ENCODE results near the gene CASQ1.

The CASQ1 gene

DNA sequence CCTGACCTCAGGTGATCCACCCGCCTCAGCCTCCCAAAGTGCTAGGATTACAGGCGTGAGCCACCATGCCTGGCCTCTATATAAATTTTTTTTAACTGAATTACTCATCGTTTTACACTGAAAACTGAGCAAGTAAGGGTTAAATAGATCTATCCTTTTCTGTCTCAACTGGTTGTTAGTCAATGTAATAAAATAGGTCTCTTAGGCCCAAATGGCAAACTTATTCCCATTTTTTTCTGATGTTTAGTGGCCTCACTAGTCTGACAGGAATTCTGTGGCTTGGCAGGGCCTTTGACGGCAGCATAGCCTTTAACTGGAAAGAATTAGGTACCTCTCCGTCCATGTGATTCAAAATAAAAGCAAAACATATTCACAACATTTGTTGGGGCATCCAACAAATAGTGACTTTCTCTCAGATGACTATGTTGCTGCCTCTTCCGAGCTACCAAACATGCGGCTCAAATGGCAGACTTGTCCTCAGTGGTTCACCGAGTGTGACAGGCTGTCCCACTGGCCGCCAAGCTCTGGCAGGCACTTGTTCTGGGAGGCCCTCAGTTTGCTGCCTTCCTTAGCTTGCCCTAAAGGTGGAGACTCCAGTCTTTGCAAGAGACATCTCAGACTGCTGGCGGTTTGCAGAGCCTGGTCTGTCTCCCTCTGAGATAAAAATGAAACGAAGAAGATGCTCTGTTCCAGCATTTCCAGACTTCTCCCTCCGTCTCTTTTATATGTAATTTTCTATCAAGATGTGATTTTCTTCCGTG lies 21.6 kb upstream of the CASQ1 start:
- DNase-seq (ENCODE audit: low read depth in 2 of 2) = no peak

DNA sequence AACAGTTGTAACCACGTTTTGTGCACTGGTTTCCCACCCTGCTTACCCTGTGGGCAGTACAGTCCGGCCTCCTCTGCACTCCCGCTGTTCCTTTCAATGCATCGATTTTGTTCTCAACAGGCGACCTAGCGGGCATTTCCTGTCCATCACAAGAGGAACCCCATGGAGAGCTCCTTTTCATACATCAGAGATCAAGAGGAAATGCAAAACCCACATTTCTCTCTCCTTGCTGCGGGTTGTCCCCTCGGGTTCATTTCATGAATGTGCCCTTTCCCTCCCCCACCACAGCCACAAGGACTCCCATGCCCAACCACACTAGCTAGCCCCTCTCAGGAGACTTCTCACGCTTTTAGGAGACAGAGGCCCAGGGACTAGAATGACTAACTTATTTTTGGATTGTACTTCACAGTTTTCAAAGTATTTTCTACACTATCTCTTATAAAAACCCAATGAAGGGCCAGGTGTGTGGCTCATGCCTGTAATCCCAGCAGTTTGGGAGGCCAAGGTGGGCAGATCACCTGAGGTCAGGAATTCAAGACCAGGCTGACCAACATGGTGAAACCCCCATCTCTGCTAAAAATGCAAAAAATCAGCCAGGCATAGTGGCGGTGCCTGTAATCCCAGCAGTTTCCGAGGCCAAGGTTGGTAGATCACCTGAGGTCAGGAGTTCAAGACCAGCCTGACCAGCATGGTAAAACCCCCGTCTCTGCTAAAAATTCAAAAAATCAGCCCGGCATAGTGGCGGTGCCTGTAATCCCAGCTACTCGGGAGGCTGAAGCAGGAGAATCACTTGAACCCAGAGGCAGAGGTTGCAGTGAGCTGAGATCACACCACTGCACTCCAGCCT lies 20.6 kb upstream of the CASQ1 start:
- no peak for DNase-seq (ENCODE audit: low read depth in 2 of 2)

DNA sequence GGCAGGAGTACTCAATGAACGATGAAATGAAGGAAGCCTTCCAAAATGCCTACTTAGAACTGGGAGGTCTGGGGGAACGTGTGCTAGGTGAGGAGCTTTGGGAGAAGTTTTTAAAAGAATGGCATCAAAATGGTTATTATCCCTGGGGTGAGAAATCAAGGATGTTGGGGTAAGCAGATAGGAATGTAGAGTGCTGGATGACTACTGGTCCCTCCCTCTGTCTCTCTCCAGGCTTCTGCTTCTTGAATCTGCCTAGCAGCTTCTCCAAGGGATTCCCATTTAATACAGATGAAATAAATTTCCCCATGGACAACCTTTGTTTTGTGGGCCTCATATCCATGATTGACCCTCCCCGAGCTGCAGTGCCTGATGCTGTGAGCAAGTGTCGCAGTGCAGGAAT lies 19.0 kb upstream of the CASQ1 start:
- no peak for DNase-seq (ENCODE audit: low read depth in 2 of 2)

DNA sequence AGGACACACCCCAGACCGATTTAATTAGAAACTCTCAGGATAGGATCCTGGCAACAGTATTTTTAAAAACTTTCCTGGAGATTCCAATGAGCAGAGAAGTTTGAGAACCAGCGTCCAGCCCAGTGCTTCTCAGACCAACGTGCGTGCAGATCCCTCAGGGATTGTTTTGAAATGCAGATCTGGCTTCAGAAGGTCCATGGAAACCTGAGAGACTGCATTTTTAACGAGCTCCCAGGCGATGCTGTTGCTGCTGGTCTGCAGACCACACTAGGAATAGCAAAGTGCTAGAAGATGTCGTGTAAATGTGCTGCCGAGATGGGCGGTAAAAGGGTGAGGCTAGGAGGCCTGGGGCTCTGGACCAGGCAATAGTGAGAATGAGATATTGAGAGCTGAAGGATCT lies 18.4 kb upstream of the CASQ1 start:
- DNase-seq (ENCODE audit: low read depth in 2 of 2) = no peak

DNA sequence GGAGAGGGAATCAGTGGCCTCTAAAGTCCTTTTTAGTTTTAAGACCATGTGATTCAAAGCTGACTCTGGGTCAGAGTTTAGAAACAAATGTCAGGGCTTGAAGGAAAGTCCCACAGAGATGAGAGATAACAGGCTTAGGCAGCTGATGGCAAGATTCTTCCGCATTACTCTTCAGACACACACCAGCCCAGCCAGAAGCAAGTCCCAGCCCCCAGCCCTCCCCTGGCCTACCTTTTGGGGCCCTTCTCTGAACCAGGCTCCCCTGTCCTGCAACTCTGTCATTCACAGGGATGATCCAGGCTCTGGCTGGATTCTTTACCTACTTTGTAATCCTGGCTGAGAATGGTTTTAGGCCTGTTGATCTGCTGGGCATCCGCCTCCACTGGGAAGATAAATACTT lies 13.1 kb upstream of the CASQ1 start:
- no peak for DNase-seq (ENCODE audit: low read depth in 2 of 2)

DNA sequence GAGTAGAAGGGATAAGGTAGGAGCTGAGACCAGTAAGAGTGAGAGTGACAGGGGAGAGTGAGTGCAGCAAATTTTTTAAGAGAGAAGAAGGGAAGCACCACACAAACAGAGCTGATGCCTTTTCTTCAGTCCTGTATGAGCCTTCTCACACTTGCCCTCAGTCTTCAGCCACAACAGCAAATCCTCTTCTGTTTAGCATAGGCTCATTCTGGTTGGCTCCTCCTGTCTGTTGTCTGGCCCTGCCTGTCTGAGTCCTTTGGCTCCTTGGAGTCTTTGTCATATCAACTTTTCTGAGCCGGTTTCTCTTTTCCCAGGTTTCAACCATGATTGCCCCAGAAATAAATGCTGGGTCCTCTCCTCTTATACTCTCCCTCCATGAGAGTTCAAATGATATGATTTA lies 12.7 kb upstream of the CASQ1 start:
- no peak for DNase-seq (ENCODE audit: low read depth in 2 of 2)

DNA sequence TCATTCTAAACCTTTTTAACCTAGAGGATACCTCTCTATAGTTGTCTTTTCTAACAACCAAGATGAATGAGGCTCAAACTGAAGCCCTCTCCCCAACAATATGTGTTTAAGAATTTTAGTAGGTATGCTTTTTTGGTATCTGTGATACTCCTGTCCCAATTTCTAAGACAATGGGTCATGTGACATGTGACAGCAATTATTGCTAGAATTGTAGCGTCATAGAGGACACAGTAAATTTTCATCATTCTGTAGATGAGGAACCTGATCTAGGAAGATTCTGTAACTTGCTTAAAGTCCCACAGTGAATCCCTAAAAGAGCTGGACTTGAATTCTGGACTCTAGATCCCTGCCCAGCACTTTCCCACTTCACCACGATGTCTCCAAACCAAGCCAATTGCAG lies 11.6 kb upstream of the CASQ1 start:
- no peak for DNase-seq (ENCODE audit: low read depth in 2 of 2)

DNA sequence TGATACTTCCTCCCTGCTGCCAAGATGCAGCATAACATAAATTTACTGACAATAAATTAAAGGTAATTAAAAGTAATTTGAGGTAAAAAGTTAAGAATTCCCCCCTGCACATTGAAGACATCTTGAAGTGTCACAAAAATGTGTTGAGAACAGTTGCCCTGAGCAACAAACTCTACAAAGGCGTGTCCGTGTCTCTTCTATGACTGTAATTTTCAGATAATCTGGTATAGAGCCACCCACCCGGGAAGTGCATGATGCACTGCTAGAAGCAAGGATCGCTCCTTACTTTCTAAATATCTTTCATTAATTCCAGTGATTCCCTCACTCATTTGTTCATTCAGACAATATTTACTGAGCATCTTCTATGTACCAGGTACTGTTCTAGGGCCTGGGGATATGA lies 11.0 kb upstream of the CASQ1 start:
- no peak for DNase-seq (ENCODE audit: low read depth in 2 of 2)

DNA sequence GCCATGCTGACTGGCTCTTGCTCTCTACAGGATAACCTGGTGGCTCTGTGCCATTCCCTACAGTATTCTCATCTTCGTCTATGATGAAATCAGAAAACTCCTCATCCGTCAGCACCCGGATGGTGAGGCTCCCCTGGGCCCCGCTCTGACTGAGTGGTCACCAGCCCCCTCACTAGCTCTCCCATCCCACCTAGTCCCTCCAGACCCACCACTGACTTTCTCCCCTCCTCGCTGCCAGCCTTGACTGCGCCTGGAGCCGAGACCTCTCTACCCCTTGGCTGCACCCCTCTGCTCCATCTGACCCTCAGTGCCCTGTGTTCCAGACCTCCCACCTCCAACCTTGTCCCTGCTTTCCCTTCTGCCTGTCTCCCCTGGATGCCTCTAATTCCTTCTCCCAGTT lies 4.1 kb upstream of the CASQ1 start:
- no peak for DNase-seq (ENCODE audit: low read depth in 2 of 2)

DNA sequence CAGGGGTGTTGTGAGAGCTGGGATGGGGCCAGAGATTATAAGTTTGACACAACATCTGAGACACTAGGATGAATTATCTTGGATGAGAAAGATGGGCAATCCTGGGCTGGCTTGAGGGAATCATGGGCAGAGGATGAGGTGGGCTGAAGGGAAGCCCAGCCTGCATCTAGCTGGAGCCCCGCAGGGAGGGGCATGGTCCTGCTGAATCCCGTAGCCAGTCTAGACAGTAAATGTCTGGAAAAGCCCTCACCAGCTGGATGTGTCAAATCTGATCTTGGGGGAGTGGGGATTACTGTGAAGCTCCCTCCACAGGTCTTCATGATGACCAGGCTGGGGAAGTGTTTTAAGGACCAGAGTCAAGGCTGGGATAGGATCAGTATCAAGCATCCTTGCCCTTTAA lies 3.6 kb upstream of the CASQ1 start:
- DNase-seq (ENCODE audit: low read depth in 2 of 2) = no peak

DNA sequence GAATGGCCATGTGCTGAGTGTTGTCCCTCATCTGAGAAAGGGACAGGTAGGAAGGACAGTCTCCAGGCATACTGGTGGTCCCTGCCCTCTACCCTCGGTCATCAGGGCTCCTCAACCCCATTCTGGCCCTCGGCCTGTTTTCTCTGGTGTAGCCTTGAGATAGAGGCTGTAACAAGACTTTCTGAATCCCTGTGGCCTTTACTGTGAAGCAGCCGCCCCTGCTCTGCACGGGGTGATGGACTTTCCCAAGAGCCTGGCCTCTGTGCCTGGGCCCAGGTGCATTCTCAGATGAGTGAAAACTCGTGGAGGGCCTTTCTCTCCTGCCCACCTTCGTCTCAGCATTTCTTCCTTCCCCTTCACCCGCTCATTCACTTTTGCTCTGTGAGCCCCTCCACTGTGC lies 3.0 kb upstream of the CASQ1 start:
- DNase-seq (ENCODE audit: low read depth in 2 of 2) = no peak

DNA sequence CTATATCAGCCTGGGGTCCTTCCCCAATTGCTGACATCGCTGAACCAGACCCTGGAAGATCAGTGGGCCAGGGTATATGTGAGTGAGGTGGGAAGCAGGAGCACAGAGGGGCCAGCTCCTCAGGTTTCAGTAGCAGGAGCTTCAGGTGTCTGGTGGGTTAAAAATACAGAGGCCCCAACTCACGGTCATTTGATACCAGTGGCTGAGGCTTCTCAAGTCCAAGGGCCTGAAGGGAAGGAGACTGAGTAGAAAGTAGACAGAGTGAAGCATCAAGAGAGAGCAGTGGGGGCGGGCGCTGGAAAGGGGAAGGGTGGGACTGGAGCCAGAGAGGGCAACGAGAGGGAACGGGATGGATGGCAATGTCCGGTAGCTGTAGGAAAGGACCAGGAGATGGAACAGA lies 2.0 kb upstream of the CASQ1 start:
- DNase-seq (ENCODE audit: low read depth in 2 of 2) = no peak

DNA sequence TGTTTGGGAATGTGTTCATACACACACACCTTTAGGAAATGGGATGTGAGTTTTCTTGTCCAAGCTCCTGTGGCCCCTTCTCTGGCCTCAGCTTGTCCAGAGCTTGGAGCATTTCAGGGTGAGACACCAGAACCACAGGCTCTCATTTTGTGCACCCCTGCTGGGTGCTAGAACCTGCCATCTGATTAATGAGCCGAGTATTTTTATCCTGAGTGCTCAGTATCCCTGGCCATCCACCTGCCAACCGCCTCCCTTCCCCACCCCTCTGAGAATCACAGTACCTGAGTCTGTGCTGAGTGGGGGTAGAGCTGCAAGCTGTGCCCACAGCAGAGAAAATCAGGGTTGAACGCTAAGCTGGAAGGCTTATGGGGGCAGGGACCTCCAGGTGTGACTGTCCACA lies 1.4 kb downstream of the CASQ1 start:
- no peak for DNase-seq (ENCODE audit: low read depth in 2 of 2)

DNA sequence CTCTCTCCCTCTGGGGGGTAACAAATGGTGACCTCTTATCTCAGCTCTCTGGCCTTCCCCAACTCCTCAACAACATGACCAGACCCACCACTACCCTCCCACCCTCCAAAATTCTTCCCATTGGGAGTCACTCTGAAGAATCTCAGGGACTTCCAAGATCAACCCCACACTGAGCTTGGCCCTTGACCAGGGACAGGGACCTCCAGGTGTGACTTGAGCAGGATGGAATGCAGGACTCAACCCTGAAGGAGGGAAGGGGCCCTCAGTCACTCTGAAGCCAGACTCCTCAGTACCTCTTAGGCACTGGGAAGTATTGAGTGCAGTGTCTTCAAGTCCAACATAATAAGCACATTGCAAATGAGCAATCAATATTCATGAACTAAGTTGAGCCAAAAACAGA lies 1.9 kb downstream of the CASQ1 start:
- DNase-seq (ENCODE audit: low read depth in 2 of 2) = no peak

DNA sequence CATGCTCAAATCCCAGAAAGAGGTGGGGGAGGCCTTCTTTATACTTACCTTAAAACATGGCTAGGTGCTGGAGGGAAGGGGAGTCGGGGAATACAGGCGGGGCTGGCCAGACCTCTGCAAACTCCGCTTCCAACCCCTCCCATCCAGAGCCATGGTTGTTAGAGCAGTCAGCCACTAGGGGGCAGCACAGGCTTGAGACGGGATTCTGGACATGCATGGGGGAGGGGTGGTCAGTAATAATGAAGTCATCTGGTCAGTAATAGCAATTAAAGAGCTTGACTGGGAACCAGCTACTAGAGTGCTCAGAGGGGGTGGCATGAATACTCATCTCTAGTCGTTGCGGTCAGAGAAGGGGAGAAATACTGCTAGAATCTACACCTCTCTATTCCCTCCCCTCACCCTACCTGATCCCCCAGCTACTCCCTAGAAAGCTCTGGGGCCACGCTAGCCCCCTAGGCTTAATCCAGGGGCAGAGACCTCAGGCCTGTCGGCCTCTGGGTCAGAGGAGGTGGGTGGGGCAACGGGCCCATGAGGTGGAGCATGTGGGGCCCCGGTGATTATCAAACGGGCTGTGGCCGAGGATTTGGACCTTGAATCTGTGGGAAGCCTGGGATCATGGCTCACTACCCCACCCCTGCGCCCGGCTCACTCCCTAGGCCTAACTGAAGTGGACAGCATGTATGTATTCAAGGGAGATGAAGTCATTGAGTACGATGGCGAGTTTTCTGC lies 2.9 kb downstream of the CASQ1 start:
- DNase-seq (ENCODE audit: low read depth in 2 of 2) = peak; percentile 61 to 63

DNA sequence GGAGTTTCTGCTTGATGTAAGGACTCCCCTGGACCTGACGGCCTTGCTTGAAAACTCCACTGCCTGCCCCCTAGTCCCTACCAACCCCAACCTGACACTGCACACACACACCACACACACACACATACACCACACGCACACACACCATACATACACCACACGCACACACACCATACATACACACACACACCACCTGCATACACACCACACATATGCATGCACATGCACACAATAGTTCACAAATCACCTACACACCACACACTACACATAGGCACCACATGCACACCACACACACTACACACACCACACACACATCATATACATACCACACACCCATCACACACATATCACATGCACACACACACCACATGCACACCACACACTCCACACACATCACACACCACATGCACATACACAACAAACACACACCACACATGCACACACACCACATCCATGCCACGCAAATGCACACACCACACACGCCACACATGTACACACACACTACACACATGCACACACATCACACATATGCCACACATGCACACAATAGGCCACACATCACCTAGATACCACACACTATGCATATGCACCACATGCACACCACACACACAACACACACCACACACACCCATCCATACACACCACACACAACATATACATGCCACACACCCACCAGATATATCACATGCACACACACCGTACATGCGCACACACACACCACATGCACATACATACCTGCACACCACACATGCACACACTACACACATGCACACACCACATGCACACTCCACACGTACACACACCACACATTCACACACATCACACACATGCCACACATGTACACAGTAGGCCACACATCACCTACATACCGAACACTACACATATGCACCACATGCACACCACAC lies 3.7 kb downstream of the CASQ1 start:
- no peak for DNase-seq (ENCODE audit: low read depth in 2 of 2)

DNA sequence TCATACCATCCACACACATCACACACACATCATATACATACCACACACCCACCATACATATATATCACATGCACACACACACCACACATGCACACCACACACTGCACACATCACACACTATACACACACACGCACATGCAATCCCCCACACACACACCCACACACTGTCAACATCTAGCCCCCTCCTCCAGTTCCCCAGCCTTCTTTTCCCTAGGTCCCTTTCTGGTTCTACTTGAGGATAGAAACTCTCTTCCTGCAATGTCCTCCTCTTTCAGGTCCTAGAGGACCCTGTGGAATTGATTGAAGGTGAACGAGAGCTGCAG lies 4.3 kb downstream of the CASQ1 start:
- DNase-seq (ENCODE audit: low read depth in 2 of 2) = no peak

DNA sequence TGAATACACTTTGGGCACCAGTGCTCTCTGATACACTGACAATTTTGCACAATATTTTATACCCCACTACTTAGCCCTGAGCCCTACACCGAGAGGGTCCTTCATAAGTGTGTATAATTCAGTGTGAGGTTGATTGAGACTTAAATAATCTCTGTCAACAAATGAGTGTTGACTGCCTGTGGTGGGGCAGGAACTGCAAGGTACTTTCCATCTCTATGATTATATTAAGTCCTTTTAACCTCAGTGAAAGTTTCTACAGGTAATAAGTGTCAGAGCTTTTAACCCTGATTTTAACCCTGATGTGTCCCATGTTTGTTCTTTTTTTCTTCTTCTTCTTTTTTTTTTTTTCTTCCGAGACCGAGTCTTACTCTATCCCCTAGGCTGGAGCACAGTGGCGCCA lies 5.8 kb downstream of the CASQ1 start:
- DNase-seq (ENCODE audit: low read depth in 2 of 2) = no peak

DNA sequence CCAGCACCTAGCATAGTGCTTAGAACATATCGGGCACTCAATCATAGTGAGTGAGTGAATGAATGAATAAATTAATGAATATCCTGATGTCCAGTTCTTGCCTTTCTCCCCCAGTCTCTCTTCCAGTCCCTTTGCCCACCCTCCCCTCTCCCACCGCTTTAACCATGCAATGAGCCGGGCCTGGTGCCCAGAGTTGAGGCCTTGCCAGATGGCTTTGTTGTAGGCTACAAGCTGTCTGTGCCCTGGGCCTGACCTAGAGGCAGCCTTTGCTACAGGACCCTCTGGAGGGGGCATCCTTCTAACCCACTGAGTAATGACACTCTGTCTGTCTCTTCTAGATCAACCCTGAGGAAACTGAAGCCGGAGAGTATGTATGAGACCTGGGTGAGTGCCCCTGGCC lies 6.9 kb downstream of the CASQ1 start:
- DNase-seq (ENCODE audit: low read depth in 2 of 2) = no peak

DNA sequence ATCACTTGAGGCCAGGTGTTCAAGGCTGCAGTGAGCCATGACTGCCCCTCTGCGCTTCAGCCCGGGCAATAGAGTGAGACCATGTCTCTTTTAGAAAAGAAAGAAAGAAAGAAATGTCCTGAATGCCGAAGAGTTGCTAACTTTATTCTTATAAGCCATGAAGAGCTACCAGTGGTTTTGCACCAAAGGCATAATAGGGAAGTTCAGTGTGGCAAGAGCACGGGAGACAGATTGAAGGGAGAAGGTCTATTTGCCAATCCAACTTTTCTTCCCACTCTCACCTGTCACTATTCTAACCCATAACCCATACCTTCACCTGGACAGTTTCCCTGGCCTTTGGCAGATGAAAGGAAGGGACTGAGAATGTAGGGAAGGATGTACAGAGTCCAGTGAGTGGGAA lies 10.4 kb downstream of the CASQ1 start:
- DNase-seq (ENCODE audit: low read depth in 2 of 2) = no peak

DNA sequence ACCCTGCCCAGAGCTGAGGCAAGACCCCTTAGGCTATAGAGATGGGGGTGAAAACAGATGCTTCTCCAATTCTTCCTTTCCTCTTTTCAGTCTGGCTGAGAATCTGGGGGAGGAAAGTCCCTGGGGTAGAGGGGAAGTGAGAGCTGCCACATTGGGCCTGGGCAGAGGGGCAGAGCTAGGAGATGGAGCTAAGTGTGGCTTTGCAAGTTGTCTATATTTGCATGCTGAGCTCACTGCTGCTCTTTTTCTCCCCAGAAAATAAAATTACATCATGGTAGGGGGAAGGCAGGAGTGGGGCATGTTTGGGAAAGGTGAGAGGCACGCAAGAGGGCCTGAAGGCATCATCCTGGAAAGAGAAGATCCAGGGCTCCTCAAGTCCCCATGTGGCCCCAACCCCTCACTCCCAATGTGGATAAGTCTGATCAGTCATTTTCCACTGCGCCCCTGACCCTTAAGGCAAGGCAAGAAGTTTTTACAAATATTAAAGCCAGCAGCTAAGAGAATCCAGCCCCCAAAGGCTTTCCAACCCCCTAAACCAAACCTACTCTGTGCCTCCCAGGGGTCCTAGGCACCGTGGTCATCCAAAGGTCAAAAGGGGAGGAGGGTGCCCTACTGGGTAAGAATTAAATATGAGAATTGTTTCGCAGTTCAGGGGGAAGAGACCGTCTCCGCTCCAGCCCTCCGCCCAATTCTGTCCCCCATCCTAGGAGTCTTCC lies 14.3 kb downstream of the CASQ1 start:
- DNase-seq (ENCODE audit: low read depth in 2 of 2) = no peak

All from fibroblast of skin of left quadriceps (primary cell).